GM12891 (cell line): ENCODE measurements around the gene RSAD1.
A peak's percentile ranks its signal among the peaks of the same experiment; 100 is the strongest.

Source experiments
- DNase-seq: peaks from one replicate; pipeline ENCODE4 v3.0.0; 2011; ENCODE audit warnings: low spot score; ENCODE audit not compliant: insufficient read length
- FAIRE-seq: peaks from 2 replicates; lab custom pipeline; 2011; peaks lifted over from hg19 to GRCh38; lab: Jason Lieb, UNC
- PAX5 ChIP-seq: IDR thresholded peaks from 2 replicates; pipeline ENCODE4 v1.6.1; 2011; ENCODE audit warnings: low read length, moderate library complexity, mild to moderate bottlenecking; ENCODE audit not compliant: insufficient read depth, severe bottlenecking
- POLR2A ChIP-seq: IDR thresholded peaks from 2 replicates; pipeline ENCODE4 v1.6.1; 2011; ENCODE audit warnings: low read depth, low read length, control low read depth
- POLR2AphosphoS5 ChIP-seq: IDR thresholded peaks from 2 replicates; pipeline ENCODE4 v1.6.1; 2011; ENCODE audit warnings: low read depth, low read length, control low read depth
- POU2F2 ChIP-seq: IDR thresholded peaks from 2 replicates; pipeline ENCODE4 v1.6.1; 2011; ENCODE audit warnings: low read depth, mild to moderate bottlenecking, control low read depth, low read length, moderate library complexity
- SPI1 ChIP-seq: IDR thresholded peaks from 2 replicates; pipeline ENCODE4 v1.6.1; 2011; ENCODE audit warnings: low read depth, low read length, control low read depth
- TAF1 ChIP-seq: IDR thresholded peaks from 2 replicates; pipeline ENCODE4 v1.6.1; 2011; ENCODE audit warnings: low read depth, low read length, control low read depth

RSAD1 gene

GRCh38 chr17:50495918-50496317 lies 17.3 kb downstream of the RSAD1 start:
- DNase-seq (no peak), FAIRE-seq (no peak)
- TF ChIP-seq TAF1 (no peak), POLR2A (no peak), SPI1 (no peak), PAX5 (no peak), POLR2AphosphoS5 (no peak), POU2F2 (no peak)

DNA sequence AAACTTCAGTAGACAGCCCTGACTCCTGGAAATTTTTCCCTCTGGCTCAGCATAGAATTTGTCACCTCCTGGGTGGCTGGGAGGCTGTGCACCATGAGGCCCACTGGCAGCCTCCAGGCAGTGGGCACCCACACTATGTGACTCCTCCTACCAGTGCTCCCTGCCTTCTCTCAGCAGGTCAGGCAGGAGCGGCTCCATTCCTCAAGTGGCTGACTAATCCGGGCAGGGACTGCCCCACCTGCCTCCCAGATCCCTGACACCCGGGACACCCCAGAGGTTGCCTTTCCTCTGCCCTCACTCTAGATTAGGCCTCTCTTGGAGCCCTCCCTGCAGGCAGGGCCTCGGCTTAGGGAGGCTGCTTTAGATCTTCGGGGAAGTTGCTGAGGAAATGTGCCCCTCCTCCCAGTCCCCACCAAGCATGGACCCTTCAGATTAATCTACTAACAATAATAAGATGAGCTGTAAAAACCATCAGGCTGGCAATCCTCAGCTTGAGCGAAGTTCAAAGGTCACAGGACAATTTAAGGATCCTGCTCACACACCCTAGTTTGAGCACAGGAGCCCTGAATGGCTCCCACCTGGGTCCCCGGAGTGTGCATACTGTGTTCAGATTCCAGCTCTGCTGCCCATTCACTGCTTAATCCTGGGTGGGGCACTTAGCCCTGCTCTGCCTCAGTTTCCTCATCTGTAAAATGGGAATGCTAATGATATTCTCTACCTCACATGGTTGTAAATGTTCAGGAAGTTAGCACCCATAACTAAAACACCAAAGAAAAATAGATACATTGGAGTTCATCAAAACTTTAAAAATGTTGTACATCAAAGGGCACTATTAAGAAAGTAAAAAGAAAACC lies 19.6 kb downstream of the RSAD1 start:
- no peak for FAIRE-seq
- TF ChIP-seq POLR2A, result no peak
- TF ChIP-seq POU2F2, result no peak
- TF ChIP-seq POLR2AphosphoS5, result no peak
- TF ChIP-seq TAF1, result no peak
- TF ChIP-seq SPI1, result no peak
- DNase-seq, result no peak

DNA sequence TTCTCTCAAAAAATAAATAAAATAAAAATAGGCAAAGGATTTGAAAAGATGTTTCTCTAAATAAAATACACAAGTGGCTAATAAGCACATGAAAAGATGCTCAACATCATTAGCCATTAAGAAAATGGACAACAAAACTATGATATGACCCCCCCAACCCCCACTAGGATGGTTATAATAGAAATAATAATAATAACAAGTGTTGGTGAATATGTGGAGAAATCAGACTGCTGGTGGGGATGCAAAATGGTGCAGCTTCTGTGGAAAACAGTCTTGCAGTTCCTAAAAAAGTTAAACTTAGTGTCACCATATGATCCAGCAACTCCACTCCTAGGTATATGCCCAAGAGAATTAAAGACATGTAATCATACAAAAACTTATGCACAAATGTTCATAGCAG lies 20.6 kb downstream of the RSAD1 start:
- no peak for FAIRE-seq
- TF ChIP-seq SPI1 (no peak), POLR2AphosphoS5 (no peak), POLR2A (no peak), PAX5 (no peak), POU2F2 (no peak), TAF1 (no peak)

DNA sequence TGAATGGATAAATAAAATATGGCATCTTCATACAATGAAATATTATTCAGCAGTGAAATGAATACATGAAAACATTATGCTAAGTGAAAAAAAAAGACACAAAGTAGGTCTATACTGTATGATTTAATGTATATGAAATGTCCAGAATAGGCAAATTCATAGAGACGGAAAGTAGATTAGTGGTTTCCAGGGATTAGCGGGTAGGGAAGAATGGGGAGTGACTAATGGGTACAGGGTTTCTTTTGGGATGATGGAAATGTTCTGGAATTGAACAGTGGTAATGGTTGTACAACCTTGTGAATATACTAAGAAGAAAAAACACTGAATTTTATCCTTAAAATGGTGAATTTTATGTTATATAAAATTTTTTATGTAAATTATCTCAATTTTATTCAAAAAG lies 21.1 kb downstream of the RSAD1 start:
- no peak for TF ChIP-seq POU2F2
- TF ChIP-seq PAX5, result no peak
- TF ChIP-seq POLR2AphosphoS5, result no peak
- no peak for TF ChIP-seq POLR2A
- TF ChIP-seq TAF1, result no peak
- TF ChIP-seq SPI1, result no peak
- FAIRE-seq, result no peak
- DNase-seq, result no peak

More for the DNA sequence above, 20.6 kb downstream of the RSAD1 start:
- no peak for DNase-seq

DNA sequence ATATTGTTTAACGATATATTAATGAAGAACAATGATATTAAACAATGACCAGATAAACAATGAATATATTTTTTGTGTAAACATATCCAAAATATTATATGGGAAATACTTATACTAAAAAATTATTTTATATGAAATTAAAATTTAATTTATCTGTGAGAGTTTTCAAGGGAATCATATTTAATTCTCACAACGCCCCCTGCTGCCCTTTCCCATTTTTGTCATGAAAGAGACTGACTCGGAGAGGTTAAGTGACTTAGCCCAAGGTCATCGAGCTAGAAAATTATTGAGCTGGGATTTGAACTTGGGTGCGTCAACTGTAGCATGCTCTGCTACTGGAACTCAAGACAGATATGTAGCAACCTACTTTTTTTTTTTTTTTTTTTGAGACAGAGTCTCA lies 22.4 kb downstream of the RSAD1 start:
- no peak for DNase-seq
- no peak for FAIRE-seq

DNA sequence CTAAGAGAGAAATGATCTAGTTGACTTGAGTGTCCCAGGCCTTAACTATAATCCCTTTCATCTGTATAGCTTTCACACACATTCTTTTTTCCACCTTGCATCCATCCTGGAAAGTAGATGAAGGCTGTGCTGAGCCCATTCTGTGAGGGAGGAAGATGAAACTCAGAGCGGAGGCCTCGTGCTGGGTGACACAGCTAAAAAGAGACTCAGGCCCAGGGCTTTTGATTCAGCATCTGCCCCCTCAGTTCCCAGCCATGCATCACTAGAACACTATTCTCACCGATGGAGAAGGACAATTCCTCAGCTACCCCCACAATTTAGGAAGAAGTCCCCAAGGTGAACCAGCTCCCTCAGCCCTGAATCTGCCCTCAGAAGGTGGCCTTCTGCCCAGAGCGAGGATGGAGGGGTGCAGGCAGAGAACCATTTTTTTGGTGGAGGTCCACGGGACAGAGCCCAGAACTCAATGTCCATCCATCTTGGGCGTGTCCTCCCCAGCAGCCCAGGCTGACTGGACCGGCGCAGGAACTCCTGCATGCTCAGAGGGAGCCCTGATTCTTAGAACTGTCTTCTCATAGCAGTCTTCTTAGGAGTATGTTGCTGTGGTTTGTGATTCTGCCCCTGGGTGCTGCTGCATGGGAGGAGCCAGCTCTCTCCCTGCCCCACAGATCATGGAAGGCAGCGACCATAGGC lies 23.8 kb downstream of the RSAD1 start:
- no peak for DNase-seq
- TF ChIP-seq PAX5 (no peak), SPI1 (no peak), POLR2AphosphoS5 (no peak), TAF1 (no peak), POU2F2 (no peak), POLR2A (no peak)
- no peak for FAIRE-seq

More for the DNA sequence above, 22.4 kb downstream of the RSAD1 start:
- TF ChIP-seq POLR2A (no peak), PAX5 (no peak), SPI1 (no peak), POLR2AphosphoS5 (no peak), TAF1 (no peak), POU2F2 (no peak)

- DNase-seq, result no peak
- no peak for FAIRE-seq
- TF ChIP-seq POLR2AphosphoS5 (no peak), PAX5 (no peak), TAF1 (no peak), SPI1 (no peak), POLR2A (no peak), POU2F2 (no peak)
Observed at GRCh38 chr17:50505591-50506130, 27.0 kb downstream of the RSAD1 start.

- no peak for TF ChIP-seq POLR2AphosphoS5
- TF ChIP-seq POU2F2, result no peak
- TF ChIP-seq SPI1, result no peak
- TF ChIP-seq TAF1, result no peak
- TF ChIP-seq PAX5, result no peak
- no peak for TF ChIP-seq POLR2A
- DNase-seq, result no peak
- no peak for FAIRE-seq
Observed at GRCh38 chr17:50506298-50506697, 27.6 kb downstream of the RSAD1 start.

GRCh38 chr17:50507871-50508572 lies 29.4 kb downstream of the RSAD1 start, which contains the start of gene MYCBPAP:
Gene MYCBPAP (plus strand): TSS chr17:50508439. CDS start chr17:50508675, 236 bp downstream.
- TF ChIP-seq TAF1 (no peak), POLR2A (0 out of 2 replicates have a peak, but pooled peaks have one; percentile 22), SPI1 (no peak), POU2F2 (no peak), PAX5 (no peak), POLR2AphosphoS5 (peak; percentile 61; the same call in 1 of the 2 replicates)
- DNase-seq, result peak; percentile 86
- peak; percentile 90 for FAIRE-seq
